HuH-7 (cell line): ENCODE measurements around the gene KLHL13.

Experiments
- DNase-seq: peaks from one replicate; pipeline ENCODE4 v3.0.0; 2011; ENCODE audit warnings: low spot score

KLHL13 gene

DNA sequence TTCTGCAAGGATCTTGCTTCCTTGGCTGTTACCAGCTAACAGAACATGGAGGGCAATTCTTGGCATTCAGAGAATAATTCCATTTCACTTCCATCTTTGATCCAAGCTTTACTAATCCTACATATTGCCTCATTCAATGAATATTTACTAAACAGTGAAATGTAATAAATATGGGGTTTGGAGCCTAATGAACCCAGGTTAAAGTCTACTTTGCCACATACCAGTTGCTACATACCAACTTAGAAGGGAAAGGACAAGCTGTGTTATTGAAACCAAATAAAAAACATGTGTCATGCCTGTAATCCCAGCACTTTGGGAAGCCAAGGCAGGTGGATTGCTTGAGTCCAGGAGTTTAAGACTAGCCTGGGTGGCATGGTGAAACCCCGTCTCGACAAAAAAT lies 265.6 kb downstream of the KLHL13 start:
- DNase-seq = no peak
